ENCODE data around the gene SOX1.

SOX1 gene

GRCh38 chr13:112111239-112111857 is 44.4 kb downstream of the SOX1 start:
- no peak for DNase-seq

DNA sequence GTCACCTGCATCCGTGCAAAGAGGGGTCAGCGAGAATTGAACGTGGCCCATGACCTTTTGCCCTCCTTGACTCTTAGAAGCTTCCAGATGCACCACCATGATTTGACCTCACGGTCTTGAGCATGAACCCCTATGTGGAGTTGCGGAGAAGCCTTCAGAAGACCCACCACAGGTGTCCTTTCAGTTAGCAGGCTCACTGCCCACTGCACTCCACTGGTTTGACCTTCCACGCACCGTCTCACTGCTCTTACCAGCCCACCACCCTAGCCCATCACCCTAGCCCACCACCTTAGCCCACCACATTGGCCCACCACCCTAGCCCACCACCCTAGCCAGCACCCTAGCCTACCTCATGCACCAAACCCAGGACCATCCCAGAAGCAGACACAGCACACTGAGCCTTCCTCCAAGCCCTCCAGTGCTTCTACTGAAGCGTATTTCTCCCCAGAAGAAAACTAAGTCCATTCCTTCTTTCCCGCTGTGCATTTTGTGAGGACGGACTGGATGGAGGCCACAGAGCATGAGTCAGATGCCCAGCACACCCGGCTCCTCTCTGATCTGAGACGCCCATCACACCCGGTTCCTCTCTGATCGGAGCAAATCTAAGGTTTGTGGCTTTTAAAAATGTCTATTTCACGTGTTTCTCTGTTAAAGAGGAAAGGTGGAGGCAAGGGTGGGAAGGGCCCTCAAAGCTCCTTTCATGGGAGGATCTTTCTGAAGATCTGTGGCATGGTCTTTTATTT is 45.8 kb downstream of the SOX1 start:
- DNase-seq: no peak

- DNase-seq: no peak
Observed at GRCh38 chr13:112113348-112113747, 46.4 kb downstream of the SOX1 start.

DNA sequence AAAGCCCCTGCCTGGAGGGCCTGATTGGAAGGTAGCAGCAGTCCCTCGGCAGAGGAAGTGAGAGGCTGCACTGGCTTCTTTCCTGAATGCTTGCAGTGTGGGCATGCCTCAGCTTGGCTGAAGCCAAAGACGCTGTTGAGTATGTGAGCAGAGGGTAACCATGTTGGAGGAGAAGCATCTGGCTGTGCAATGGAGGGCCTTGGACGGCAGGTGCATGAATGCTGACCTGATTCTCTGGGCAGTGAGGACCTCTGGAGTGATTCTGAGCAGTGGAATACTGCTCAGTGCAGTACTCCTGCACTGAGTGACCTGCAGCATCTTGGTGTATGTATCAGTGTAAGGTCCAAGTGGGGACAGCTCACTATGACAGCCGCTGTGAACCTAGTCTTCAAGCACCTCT is 46.9 kb downstream of the SOX1 start:
- DNase-seq: no peak

DNA sequence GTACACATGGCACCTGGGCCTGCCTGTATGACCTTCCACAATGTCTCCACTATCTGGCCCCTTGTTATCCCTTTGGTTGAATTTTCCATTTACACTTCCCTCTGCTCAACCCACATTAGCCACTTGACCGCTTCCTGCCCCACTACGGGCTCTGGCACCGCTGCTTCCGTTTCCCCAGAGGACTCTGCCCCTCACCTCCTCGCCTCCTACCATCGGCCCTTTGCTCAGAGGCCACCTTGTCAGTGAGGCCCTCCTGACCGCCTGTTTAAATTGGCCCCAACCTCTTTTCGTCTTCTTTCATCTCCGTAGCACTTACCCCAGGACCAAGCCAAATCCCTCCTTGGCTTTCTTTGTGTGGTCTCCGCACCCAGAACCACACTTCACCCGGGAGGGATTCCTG is 47.4 kb downstream of the SOX1 start:
- DNase-seq: no peak

DNA sequence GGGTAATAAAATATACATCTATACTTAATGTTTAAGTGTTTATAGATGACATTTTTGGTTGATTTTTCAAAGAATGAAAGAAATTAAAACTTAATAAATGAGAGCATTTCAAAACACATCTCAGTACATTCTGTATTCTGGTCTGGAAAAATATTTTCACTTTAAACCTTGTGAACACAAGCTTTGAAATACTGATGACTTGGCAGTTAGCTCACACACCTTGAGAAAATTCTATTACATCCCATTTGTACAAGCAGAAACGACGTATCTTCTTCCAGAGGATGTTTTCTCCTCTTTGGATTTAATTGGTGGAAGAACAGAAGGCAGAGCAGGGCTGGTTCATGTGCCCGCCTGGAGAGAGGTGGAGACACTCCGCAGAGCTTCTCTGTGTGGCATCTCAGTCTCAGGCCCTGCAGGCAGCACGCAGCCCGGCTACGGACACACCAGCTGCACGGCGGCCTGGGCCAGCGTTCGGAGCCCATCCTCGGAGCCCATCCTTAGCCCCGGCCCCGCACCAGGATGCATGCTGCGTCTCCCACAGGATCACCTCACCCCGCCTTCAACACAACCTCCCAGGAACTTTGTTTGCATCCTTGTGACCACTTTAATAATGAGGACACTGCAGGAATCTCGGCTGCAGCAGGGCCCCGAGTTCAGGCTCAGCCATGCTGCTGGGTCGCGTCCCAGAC is 48.6 kb downstream of the SOX1 start:
- no peak for DNase-seq

DNA sequence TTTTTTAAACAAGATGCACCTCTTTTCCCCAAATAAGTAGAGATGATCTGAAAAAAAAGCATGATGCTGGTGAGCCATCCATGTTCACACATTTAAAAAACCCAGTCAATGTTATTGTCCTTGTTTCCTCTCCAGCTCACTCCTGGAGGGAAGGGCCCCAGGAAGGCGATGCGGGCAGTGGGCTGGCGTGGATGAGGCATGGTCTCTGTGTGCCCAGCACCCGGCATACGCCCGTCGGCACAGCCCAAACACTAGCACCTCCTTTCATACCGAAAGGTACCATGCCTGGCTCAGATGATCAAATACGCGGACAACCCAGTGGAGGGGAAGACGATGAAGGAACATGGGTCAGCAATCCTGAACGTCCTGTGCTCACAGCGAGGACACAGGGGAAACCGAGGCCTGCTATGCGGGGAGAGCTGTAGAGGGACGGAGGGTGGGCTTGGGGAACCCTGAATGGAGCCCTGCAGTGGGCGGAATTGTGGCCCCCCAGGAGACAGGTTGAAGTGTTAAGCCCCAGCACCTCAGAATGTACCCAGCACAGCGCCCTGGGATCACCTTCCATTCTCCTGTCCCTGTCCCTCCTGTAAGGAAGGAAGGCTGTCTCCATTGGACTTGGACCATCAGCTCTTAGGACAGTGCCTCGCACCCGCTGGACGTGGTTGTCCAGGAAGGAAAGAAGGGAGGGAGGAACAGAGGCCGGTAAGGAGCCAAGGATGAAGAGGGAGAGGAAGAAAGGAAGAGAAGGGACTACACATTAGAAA is 49.4 kb downstream of the SOX1 start:
- no peak for DNase-seq

DNA sequence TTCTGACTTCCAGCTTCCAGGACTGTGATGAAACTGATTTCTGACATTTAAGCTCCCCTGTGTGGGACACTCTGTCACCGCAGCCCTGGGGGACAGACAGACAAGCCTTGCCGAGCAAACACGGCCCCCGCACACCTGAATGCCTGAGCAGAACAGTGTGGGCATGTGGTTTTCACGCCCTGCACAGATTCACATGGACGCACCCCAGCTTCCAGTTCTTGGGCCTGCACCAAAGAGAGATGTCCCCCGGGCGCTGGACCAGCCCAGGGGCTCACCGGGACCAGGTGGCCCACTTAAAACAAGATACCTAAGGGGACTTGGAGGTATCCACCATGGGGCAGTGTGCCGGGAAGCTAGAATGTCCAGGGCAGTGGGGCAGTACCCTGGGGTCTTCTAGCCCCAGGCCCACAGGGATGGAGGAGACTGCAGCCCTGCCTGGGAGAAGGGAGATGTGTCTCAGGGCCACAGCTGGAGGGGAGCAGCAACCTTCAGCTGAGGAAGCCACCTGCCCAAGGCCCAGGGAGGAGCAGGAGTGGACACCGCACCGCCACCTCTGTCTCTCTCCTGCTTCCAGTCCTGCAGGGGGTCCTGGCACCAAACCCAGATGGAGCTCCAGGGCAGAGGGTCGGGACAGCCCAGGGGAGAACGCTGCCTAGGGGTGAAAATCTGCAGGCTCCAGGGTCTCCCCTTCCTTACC is 50.5 kb downstream of the SOX1 start:
- DNase-seq: no peak

- no peak for DNase-seq
Observed at GRCh38 chr13:112117955-112118302, 51.0 kb downstream of the SOX1 start.

- DNase-seq: no peak
Observed at GRCh38 chr13:112118451-112119064, 51.6 kb downstream of the SOX1 start.

- DNase-seq: no peak
Observed at GRCh38 chr13:112119192-112120030, 52.5 kb downstream of the SOX1 start.

DNA sequence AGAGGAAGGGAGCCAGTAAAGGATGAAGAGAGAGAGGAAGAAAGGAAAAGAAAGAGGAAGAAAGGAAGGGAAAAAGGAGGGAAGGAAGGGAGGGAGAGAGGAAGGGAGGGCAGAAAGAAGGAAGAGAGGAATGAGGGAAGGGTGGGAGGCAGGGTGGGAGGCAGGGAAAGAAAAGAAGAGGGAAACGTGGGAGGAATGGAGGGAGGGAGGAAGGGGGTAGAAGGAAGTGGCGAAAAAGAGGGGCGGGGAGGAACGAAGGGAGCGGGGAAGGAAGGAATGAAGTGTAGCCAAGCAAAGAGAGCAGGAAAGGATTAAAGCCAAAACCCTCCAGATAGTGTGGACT is 53.1 kb downstream of the SOX1 start:
- DNase-seq: no peak
